K562 (cell line): Measurements from ENCODE around the gene TCHP. TPM values are rescaled to one million over a fixed set of nuclear protein-coding genes. Genes with fewer than 3 reads are reported as not detected.

Experiments
- CHD4 ChIP-seq: fragments of 200-600 bp; sonication (generic); IDR thresholded peaks from 3 replicates; pipeline ENCODE4 v1.6.1; 2012; ENCODE audit warnings: low read depth, mild to moderate bottlenecking, mixed read lengths, low read length, inconsistent platforms; ENCODE audit not compliant: insufficient read depth, insufficient replicate concordance, poor library complexity, severe bottlenecking
- CXXC5 ChIP-seq: fragments of 250-450 bp; sonication (Bioruptor Pico); IDR thresholded peaks from 2 replicates; pipeline ENCODE4 v1.8.0; 2022; ENCODE audit warnings: inconsistent platforms, mild to moderate bottlenecking, moderate library complexity
- E2F4 ChIP-seq: sonication (generic); formaldehyde crosslinking; IDR thresholded peaks from 2 replicates; pipeline ENCODE4 v1.8.0; 2022; ENCODE audit warnings: mild to moderate bottlenecking, low read depth, missing genetic modification reagents
- GATAD2B ChIP-seq: fragments of 450-650 bp; IDR thresholded peaks from 2 replicates; pipeline ENCODE4 v1.6.1; 2017; ENCODE audit warnings: mild to moderate bottlenecking, borderline replicate concordance
- GMEB1 ChIP-seq: fragments of 250-450 bp; sonication (Bioruptor Pico); IDR thresholded peaks from 2 replicates; pipeline ENCODE4 v1.4.0; 2020; ENCODE audit warnings: mild to moderate bottlenecking
- HSF4 ChIP-seq: fragments of 250-450 bp; sonication (Bioruptor Pico); IDR thresholded peaks from 2 replicates; pipeline ENCODE4 v2.1.2; 2022; ENCODE audit warnings: mild to moderate bottlenecking, moderate library complexity, borderline replicate concordance
- KAT7 ChIP-seq: sonication (generic); formaldehyde crosslinking; IDR thresholded peaks from 2 replicates; pipeline ENCODE4 v1.8.0; 2022; ENCODE audit warnings: missing genetic modification reagents, mild to moderate bottlenecking, borderline replicate concordance
- MCM2 ChIP-seq: fragments of 450-650 bp; IDR thresholded peaks from 2 replicates; pipeline ENCODE4 v1.6.1; 2017; ENCODE audit warnings: low read depth, mild to moderate bottlenecking
- MGA ChIP-seq: fragments of 450-650 bp; IDR thresholded peaks from 2 replicates; pipeline ENCODE4 v1.6.1; 2016; ENCODE audit warnings: mild to moderate bottlenecking, moderate library complexity
- SMARCB1 ChIP-seq: IDR thresholded peaks from 2 replicates; pipeline ENCODE4 v1.6.1; 2011; ENCODE audit warnings: improper control_type of control experiment, low read depth; ENCODE audit not compliant: insufficient read length
- XRCC5 ChIP-seq: fragments of 200-400 bp; formaldehyde crosslinking; IDR thresholded peaks from 2 replicates; pipeline ENCODE4 v1.6.1; 2017; ENCODE audit warnings: low read depth, mild to moderate bottlenecking, low read length
- ZNF124 ChIP-seq: sonication (generic); formaldehyde crosslinking; IDR thresholded peaks from 2 replicates; pipeline ENCODE4 v1.8.1; 2022; ENCODE audit warnings: missing genetic modification reagents
- polyA plus RNA-seq, 8 experiments: library from polyadenylated mRNA; depleted of rRNA in 4 of 8; stranded (reverse) in 5 of 8; unstranded in 3 of 8; fragments of >200 nt; fragmentation: Nextera tagmentation in 2 of 8; fragmentation: Illumina TruSeq in 1 of 8; extraction: Ambion mirVana in 2 of 8; extraction: Trizol in 1 of 8; gene quantifications; 2 replicates each; pipeline versions ENCODE4 v1.2.1 to v1.2.3, GENCODE V29; 2011 to 2014; ENCODE audit warnings: inconsistent platforms in 1 of 8, missing spikeins in 1 of 8
- total RNA-seq, 7 experiments: library from RNA; depleted of rRNA in 6 of 7; stranded (reverse); fragments of >200 nt in 6 of 7; fragmentation: Illumina TruSeq in 2 of 7; extraction: Trizol in 2 of 7; gene quantifications; 2 replicates each; pipeline versions ENCODE4 v1.2.1 to v1.2.3, GENCODE V29; 2011 to 2021; ENCODE audit warnings: low replicate concordance in 1 of 7

Gene TCHP
- total and polyA plus RNA-seq, 9 of the 15 experiments (the other 6 are each of a cell fraction or from before 2014, with no cell fraction given), result 3.4 to 30.4 (median 19.7) TPM

- TF ChIP-seq MGA, result no peak
- no peak for TF ChIP-seq SMARCB1
- TF ChIP-seq KAT7 (CRISPR knock-in tag), result no peak
- TF ChIP-seq ZNF124, result no peak
- peak; percentile 97 for TF ChIP-seq CXXC5 (CRISPR knock-in tag)
- TF ChIP-seq CHD4, result no peak
- no peak for TF ChIP-seq MCM2
- peak; percentile 96; the same call in 1 of the 2 replicates for TF ChIP-seq GATAD2B
- TF ChIP-seq XRCC5, result no peak
- peak; percentile 95 for TF ChIP-seq GMEB1
- TF ChIP-seq E2F4 (CRISPR knock-in tag), result no peak
- TF ChIP-seq HSF4 (CRISPR knock-in tag), result no peak
Observed at GRCh38 chr12:109880043-109880931, 19.8 kb upstream of the TCHP start, which contains the start of gene GLTP (continued).
